Left ventricle myocardium inferior (tissue), 1 donor: ENCODE results near the gene MLIP. TPM values are rescaled to one million over a fixed set of nuclear protein-coding genes. Genes with fewer than 3 reads are reported as not detected.

Experiments
- DNase-seq: peaks from one replicate; pipeline ENCODE4 v3.0.0-alpha.2; 2020
- H3K27ac ChIP-seq: fragments of 200-600 bp; replicated peaks from 2 replicates; pipeline ENCODE4 v1.8.0; 2021
- H3K27me3 ChIP-seq: fragments of 200-600 bp; 2 replicates; pipeline ENCODE4 v1.8.0; 2021; ENCODE audit warnings: low read depth
- H3K36me3 ChIP-seq: fragments of 200-600 bp; 2 replicates; pipeline ENCODE4 v1.8.0; 2021
- H3K4me1 ChIP-seq: fragments of 200-600 bp; 2 replicates; pipeline ENCODE4 v1.8.0; 2021
- H3K4me3 ChIP-seq: fragments of 200-600 bp; 2 replicates; pipeline ENCODE4 v1.8.0; 2021; ENCODE audit warnings: mild to moderate bottlenecking, moderate library complexity
- H3K9me3 ChIP-seq: fragments of 200-600 bp; replicated peaks from 2 replicates; pipeline ENCODE4 v1.8.0; 2021
- intact Hi-C: fragments of 100-400 bp; cut with micrococcal nuclease; formaldehyde crosslinking; loops from one replicate; pipeline ENCODE4 v1.11.0; 2022
- total RNA-seq: library from RNA; stranded (reverse); fragmentation: NEBNext Ultra II Directional; extraction: Animal tissue kit (Norgen Biotek cat#: 25700); gene quantifications from one replicate; pipeline ENCODE4 v1.2.1, GENCODE V29; 2021
- TF ChIP-seq, protein P1 (sequence below): fragments of 200-600 bp; IDR thresholded peaks from 2 replicates; pipeline ENCODE4 v1.8.0; 2021; ENCODE audit warnings: antibody characterized with exemption, mild to moderate bottlenecking, borderline replicate concordance
- donor health status: DM: no; HTN: yes; CAD: no; lungs with severe emphysema.

The MLIP gene
- total RNA-seq, 1 donor from 2014 or later: 397 TPM

- Histone ChIP-seq H3K27me3 (no peaks in the 10 kb centered on the region), H3K9me3 (no peaks in the 10 kb centered on the region), H3K4me1 (peaks cover 69% of the 10 kb centered on the region), H3K27ac (no peak overlapping the region), H3K36me3 (no peaks in the 10 kb centered on the region), H3K4me3 (no peak overlapping the region)
- TF ChIP-seq, protein P1, sequence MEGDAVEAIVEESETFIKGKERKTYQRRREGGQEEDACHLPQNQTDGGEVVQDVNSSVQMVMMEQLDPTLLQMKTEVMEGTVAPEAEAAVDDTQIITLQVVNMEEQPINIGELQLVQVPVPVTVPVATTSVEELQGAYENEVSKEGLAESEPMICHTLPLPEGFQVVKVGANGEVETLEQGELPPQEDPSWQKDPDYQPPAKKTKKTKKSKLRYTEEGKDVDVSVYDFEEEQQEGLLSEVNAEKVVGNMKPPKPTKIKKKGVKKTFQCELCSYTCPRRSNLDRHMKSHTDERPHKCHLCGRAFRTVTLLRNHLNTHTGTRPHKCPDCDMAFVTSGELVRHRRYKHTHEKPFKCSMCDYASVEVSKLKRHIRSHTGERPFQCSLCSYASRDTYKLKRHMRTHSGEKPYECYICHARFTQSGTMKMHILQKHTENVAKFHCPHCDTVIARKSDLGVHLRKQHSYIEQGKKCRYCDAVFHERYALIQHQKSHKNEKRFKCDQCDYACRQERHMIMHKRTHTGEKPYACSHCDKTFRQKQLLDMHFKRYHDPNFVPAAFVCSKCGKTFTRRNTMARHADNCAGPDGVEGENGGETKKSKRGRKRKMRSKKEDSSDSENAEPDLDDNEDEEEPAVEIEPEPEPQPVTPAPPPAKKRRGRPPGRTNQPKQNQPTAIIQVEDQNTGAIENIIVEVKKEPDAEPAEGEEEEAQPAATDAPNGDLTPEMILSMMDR: no peak
- intact Hi-C loops: no loop called here
- DNase-seq: no peak
These were observed 12.7 kb upstream of the MLIP start for GRCh38 chr6:54098450-54099044.

GRCh38 chr6:54099225-54099624, 12.0 kb upstream of the MLIP start:
- Histone ChIP-seq H3K27ac (no peak overlapping the region), H3K4me3 (no peak overlapping the region), H3K27me3 (no peaks in the 10 kb centered on the region), H3K4me1 (peaks cover 68% of the 10 kb centered on the region), H3K36me3 (no peaks in the 10 kb centered on the region), H3K9me3 (no peaks in the 10 kb centered on the region)
- intact Hi-C loops: no loop called here
- DNase-seq: no peak
- TF ChIP-seq, protein P1: no peak

GRCh38 chr6:54100411-54101006, 10.7 kb upstream of the MLIP start:
- H3K4me3 ChIP-seq: no peak overlapping the region
- intact Hi-C loops: no loop called here
- no peaks in the 10 kb centered on the region for H3K27me3 ChIP-seq
- DNase-seq: no peak
- no peaks in the 10 kb centered on the region for H3K9me3 ChIP-seq
- no peaks in the 10 kb centered on the region for H3K36me3 ChIP-seq
- peaks cover 68% of the 10 kb centered on the region for H3K4me1 ChIP-seq
- TF ChIP-seq, protein P1: no peak
- no peak overlapping the region for H3K27ac ChIP-seq

DNA sequence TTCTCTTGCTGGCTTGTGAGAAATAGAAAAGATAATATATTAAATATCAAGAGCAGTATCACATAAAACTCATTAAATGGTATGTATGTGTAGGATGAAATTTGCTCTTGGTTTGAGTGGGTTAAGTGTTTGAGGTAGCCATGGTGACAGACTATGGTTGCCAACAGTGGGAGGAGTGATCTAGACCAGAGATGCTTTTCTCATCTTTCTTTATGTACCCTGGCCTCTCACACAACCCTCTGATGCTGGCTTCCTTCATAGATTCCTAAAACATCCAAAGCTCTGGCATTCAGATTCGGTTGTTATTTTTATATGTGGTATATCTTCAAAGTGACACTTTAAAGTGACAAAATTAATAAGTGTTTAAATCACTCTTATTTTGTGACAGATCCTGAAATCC, 9.0 kb upstream of the MLIP start:
- Histone ChIP-seq H3K4me1 (peaks cover 79% of the 10 kb centered on the region), H3K27ac (no peak overlapping the region), H3K4me3 (no peak overlapping the region), H3K9me3 (no peaks in the 10 kb centered on the region), H3K36me3 (no peaks in the 10 kb centered on the region), H3K27me3 (no peaks in the 10 kb centered on the region)
- TF ChIP-seq, protein P1: no peak
- no peak for DNase-seq
- intact Hi-C loops: no loop called here

GRCh38 chr6:54103497-54103896, 7.7 kb upstream of the MLIP start:
- no peak for DNase-seq
- H3K36me3 ChIP-seq: no peaks in the 10 kb centered on the region
- peaks cover 90% of the 10 kb centered on the region for H3K4me1 ChIP-seq
- no peak overlapping the region for H3K4me3 ChIP-seq
- H3K27ac ChIP-seq: no peak overlapping the region
- TF ChIP-seq, protein P1: no peak
- intact Hi-C loops: no loop called here
- no peaks in the 10 kb centered on the region for H3K9me3 ChIP-seq
- no peaks in the 10 kb centered on the region for H3K27me3 ChIP-seq
